ENCODE data around the gene TTC39C.

GRCh38 chr18:24024425-24024824 is 9.9 kb downstream of the TTC39C start:
- TF ChIP-seq CTCF (IDR thresholded peaks at IDR 0.05): no peak
- no peak for TF ChIP-seq POLR2A (IDR thresholded peaks at IDR 0.05)
